ENCODE results near the gene KRT35. TPM values are rescaled to one million over a fixed set of nuclear protein-coding genes. Genes with fewer than 3 reads are reported as not detected.

The KRT35 gene
- total and polyA plus RNA-seq, 7 donors = not detected

GRCh38 chr17:41464682-41465081 is 16.3 kb downstream of the KRT35 start:
- intact Hi-C loops (cut with DNase I) = no loop called here
- Histone ChIP-seq H3K4me1 (peaks cover 0 to 7% (median 3%) of the 10 kb centered on the region in 4 donors), H3K36me3 (no peaks in the 10 kb centered on the region), H3K4me3 (no peak overlapping the region), H3K9me3 (peaks cover 0 to 6% (median 0%) of the 10 kb centered on the region in 4 donors), H3K27me3 (peaks cover 0 to 3% (median 0%) of the 10 kb centered on the region in 3 donors), H3K27ac (no peak overlapping the region)
- TF ChIP-seq POLR2AphosphoS5 (IDR thresholded peaks at IDR 0.05) = no peak
- no peak for TF ChIP-seq POLR2A (IDR thresholded peaks at IDR 0.05)
- TF ChIP-seq EP300 (IDR thresholded peaks at IDR 0.05) = no peak
- TF ChIP-seq CTCF (IDR thresholded peaks at IDR 0.05) = no peak
- no peak for DNase-seq
- WGBS, 2 donors = 63 to 75% methylated on average over 6 of the region's 6 CpGs

GRCh38 chr17:41464173-41464572 is 16.8 kb downstream of the KRT35 start:
- Histone ChIP-seq H3K4me3 (no peak overlapping the region), H3K27ac (no peak overlapping the region), H3K36me3 (no peaks in the 10 kb centered on the region), H3K4me1 (peaks cover 0 to 7% (median 3%) of the 10 kb centered on the region in 4 donors), H3K27me3 (peaks cover 0 to 3% (median 0%) of the 10 kb centered on the region in 3 donors), H3K9me3 (peaks cover 0 to 6% (median 0%) of the 10 kb centered on the region in 4 donors)
- intact Hi-C loops (cut with DNase I) = no loop called here
- DNase-seq = no peak
- 87 to 90% methylated on average over 11 of the region's 11 CpGs for WGBS, 2 donors
- TF ChIP-seq POLR2A (IDR thresholded peaks at IDR 0.05) (no peak), EP300 (IDR thresholded peaks at IDR 0.05) (no peak), POLR2AphosphoS5 (IDR thresholded peaks at IDR 0.05) (no peak)

GRCh38 chr17:41463746-41464145 is 17.2 kb downstream of the KRT35 start:
- peaks cover 0 to 7% (median 3%) of the 10 kb centered on the region in 4 donors for H3K4me1 ChIP-seq
- no peak overlapping the region for H3K4me3 ChIP-seq
- H3K27ac ChIP-seq = no peak overlapping the region
- no peak for DNase-seq
- peaks cover 0 to 3% (median 0%) of the 10 kb centered on the region in 3 donors for H3K27me3 ChIP-seq
- 90 to 93% methylated on average over 8 of the region's 8 CpGs for WGBS, 2 donors
- TF ChIP-seq POLR2A (IDR thresholded peaks at IDR 0.05) = no peak
- TF ChIP-seq EP300 (IDR thresholded peaks at IDR 0.05) = no peak
- no peak for TF ChIP-seq POLR2AphosphoS5 (IDR thresholded peaks at IDR 0.05)
- TF ChIP-seq CTCF (IDR thresholded peaks at IDR 0.05) = no peak
- no peaks in the 10 kb centered on the region for H3K36me3 ChIP-seq
- intact Hi-C loops (cut with DNase I) = no loop called here
- peaks cover 0 to 6% (median 0%) of the 10 kb centered on the region in 4 donors for H3K9me3 ChIP-seq

GRCh38 chr17:41462705-41463104 is 18.2 kb downstream of the KRT35 start:
- Histone ChIP-seq H3K27me3 (peaks cover 0 to 3% (median 0%) of the 10 kb centered on the region in 3 donors), H3K4me3 (no peak overlapping the region), H3K36me3 (no peaks in the 10 kb centered on the region), H3K27ac (no peak overlapping the region), H3K4me1 (peaks cover 0 to 7% (median 3%) of the 10 kb centered on the region in 4 donors), H3K9me3 (no peaks in the 10 kb centered on the region)
- intact Hi-C loops (cut with DNase I) = no loop called here
- TF ChIP-seq EP300 (IDR thresholded peaks at IDR 0.05) = no peak
- TF ChIP-seq POLR2A (IDR thresholded peaks at IDR 0.05) = no peak
- no peak for TF ChIP-seq POLR2AphosphoS5 (IDR thresholded peaks at IDR 0.05)
- no peak for TF ChIP-seq CTCF (IDR thresholded peaks at IDR 0.05)
- DNase-seq = no peak
- WGBS, 2 donors = 80 to 85% methylated on average over 15 of the region's 15 CpGs

- intact Hi-C loops (cut with DNase I) = no loop called here
- 78 to 88% methylated on average over 4 of the region's 4 CpGs for WGBS, 2 donors
These were observed 23.3 kb downstream of the KRT35 start for GRCh38 chr17:41457676-41458075.

More at GRCh38 chr17:41457676-41458075, 23.3 kb downstream of the KRT35 start:
- no peaks in the 10 kb centered on the region for H3K9me3 ChIP-seq
- no peak overlapping the region for H3K4me3 ChIP-seq
- H3K27ac ChIP-seq = no peak overlapping the region
- no peak for DNase-seq
- H3K4me1 ChIP-seq = no peaks in the 10 kb centered on the region
- peaks cover 0 to 3% (median 0%) of the 10 kb centered on the region in 3 donors for H3K27me3 ChIP-seq
- TF ChIP-seq POLR2AphosphoS5 (IDR thresholded peaks at IDR 0.05) (no peak), CTCF (IDR thresholded peaks at IDR 0.05) (no peak), POLR2A (IDR thresholded peaks at IDR 0.05) (no peak), EP300 (IDR thresholded peaks at IDR 0.05) (no peak)
- H3K36me3 ChIP-seq = no peaks in the 10 kb centered on the region
